GM12878 (cell line): ENCODE measurements around the gene HOXC12. TPM values are rescaled to one million over a fixed set of nuclear protein-coding genes. Genes with fewer than 3 reads are reported as not detected.

ENCODE experiments used
- ATAC-seq: fragments of 200-7000 bp; cut with Tn5 transposase; 3 replicates; pipeline ENCODE4 v1.9.1; 2020; ENCODE audit warnings: mild to moderate bottlenecking, moderate library complexity
- BruUV-seq: library from RNA; stranded (reverse); fragments of 400-500 nt; replicated peaks from 2 replicates; lab custom pipeline; 2021; lab: Mats Ljungman, UMichigan
- CTCF ChIA-PET: fragments of 300-600 bp; sonication (Branson Sonifier 250); formaldehyde crosslinking; extraction: SDS; loops from one replicate; lab custom pipeline; 2021; ENCODE audit warnings: inconsistent platforms; lab: Yijun Ruan, JAX
- POLR2A ChIA-PET: fragments of 350-600 bp; formaldehyde crosslinking; extraction: SDS; loops from one replicate; lab custom pipeline; 2021; ENCODE audit warnings: inconsistent platforms; lab: Charles Lee
- RAD21 ChIA-PET: fragments of 300-600 bp; sonication (Branson Sonifier 250); formaldehyde crosslinking; loops from one replicate; lab custom pipeline; 2023; ENCODE audit warnings: antibody characterized with exemption; ENCODE audit not compliant: unreplicated experiment; lab: Charles Lee
- SMC1A ChIA-PET: fragments of 300-600 bp; sonication (Branson Sonifier 250); formaldehyde crosslinking; loops from one replicate; lab custom pipeline; 2023; ENCODE audit not compliant: unreplicated experiment, uncharacterized antibody; lab: Charles Lee
- DNase-seq: peaks from one replicate; pipeline ENCODE4 v3.0.0-alpha.2; 2011; ENCODE audit warnings: low read depth, low spot score
- FAIRE-seq: peaks from 3 replicates; lab custom pipeline; 2011; peaks lifted over from hg19 to GRCh38; lab: Jason Lieb, UNC
- H2AFZ ChIP-seq: 2 replicates; pipeline ENCODE4 v1.6.0; 2011; ENCODE audit warnings: low read depth, low read length, control low read depth; ENCODE audit not compliant: control insufficient read depth
- H3K27ac ChIP-seq: 2 replicates; pipeline ENCODE4 v1.5.1; 2011; ENCODE audit warnings: control low read depth; ENCODE audit not compliant: control insufficient read depth, insufficient read depth
- H3K27me3 ChIP-seq, 2 experiments: replicated peaks in 1 of 2; 2 replicates each; pipeline versions ENCODE4 v1.6.0 to v1.6.1; 2011; ENCODE audit warnings: low read length in 1 of 2; ENCODE audit not compliant: control insufficient read depth in 2 of 2, insufficient read depth in 2 of 2
- H3K36me3 ChIP-seq, 2 experiments: 2 replicates each; pipeline ENCODE4 v1.5.1; 2011; ENCODE audit warnings: low read length in 1 of 2; ENCODE audit not compliant: control insufficient read depth in 2 of 2, insufficient read depth in 2 of 2
- H3K4me1 ChIP-seq: 2 replicates; pipeline ENCODE4 v1.6.1; 2011; ENCODE audit warnings: mild to moderate bottlenecking, low read length, moderate library complexity, mixed read lengths; ENCODE audit not compliant: control insufficient read depth, insufficient read depth
- H3K4me2 ChIP-seq: 2 replicates; pipeline ENCODE4 v1.6.0; 2011; ENCODE audit warnings: control low read depth; ENCODE audit not compliant: control insufficient read depth, insufficient read depth
- H3K4me3 ChIP-seq: fragments of 200-600 bp; sonication (generic); 2 replicates; pipeline ENCODE4 v1.5.1; 2016
- H3K79me2 ChIP-seq: 2 replicates; pipeline ENCODE4 v1.6.0; 2011; ENCODE audit warnings: low read length; ENCODE audit not compliant: control insufficient read depth, insufficient read depth
- H3K9ac ChIP-seq: 2 replicates; pipeline ENCODE4 v1.8.0; 2011; ENCODE audit warnings: low read length, control low read depth, mixed read lengths; ENCODE audit not compliant: control insufficient read depth, insufficient read depth
- H3K9me3 ChIP-seq: replicated peaks from 3 replicates; pipeline ENCODE4 v1.5.1; 2011; ENCODE audit warnings: mild to moderate bottlenecking, low read length; ENCODE audit not compliant: control insufficient read depth, insufficient read depth
- H4K20me1 ChIP-seq: 2 replicates; pipeline ENCODE4 v1.6.0; 2011; ENCODE audit not compliant: control insufficient read depth, insufficient read depth
- ATF2 ChIP-seq: IDR thresholded peaks from 2 replicates; pipeline ENCODE4 v1.6.1; 2012; ENCODE audit warnings: low read length, inconsistent platforms
- CUX1 ChIP-seq: IDR thresholded peaks from 2 replicates; pipeline ENCODE4 v1.6.1; 2012; ENCODE audit warnings: improper control_type of control experiment, low read depth, low read length; ENCODE audit not compliant: insufficient replicate concordance
- E2F4 ChIP-seq: IDR thresholded peaks from 2 replicates; pipeline ENCODE4 v1.6.1; 2012; ENCODE audit warnings: low read depth, low read length, improper control_type of control experiment
- MEF2A ChIP-seq: IDR thresholded peaks from 2 replicates; pipeline ENCODE4 v1.6.1; 2011; ENCODE audit warnings: low read depth, mild to moderate bottlenecking, low read length, moderate library complexity; ENCODE audit not compliant: insufficient read depth
- MYC ChIP-seq: IDR thresholded peaks from 2 replicates; pipeline ENCODE4 v1.6.1; 2011; ENCODE audit warnings: mild to moderate bottlenecking, low read length, moderate library complexity, inconsistent platforms; ENCODE audit not compliant: insufficient read depth, insufficient replicate concordance, insufficient read length, severe bottlenecking
- POLR2AphosphoS5 ChIP-seq: IDR thresholded peaks from 2 replicates; pipeline ENCODE4 v1.6.1; 2011; ENCODE audit warnings: mild to moderate bottlenecking, low read length, inconsistent platforms
- SKIL ChIP-seq: fragments of 450-650 bp; IDR thresholded peaks from 2 replicates; pipeline ENCODE4 v1.6.1; 2017; ENCODE audit warnings: mild to moderate bottlenecking, low read depth, inconsistent platforms; ENCODE audit not compliant: poor library complexity, severe bottlenecking
- TCF7 ChIP-seq: IDR thresholded peaks from 2 replicates; pipeline ENCODE4 v1.6.1; 2014; ENCODE audit warnings: antibody characterized with exemption, borderline replicate concordance
- WGBS: methylation state at CpG from one replicate; pipeline ENCODE4 v1.1.6; 2016; ENCODE audit warnings: low lambda C conversion rate; ENCODE audit not compliant: insufficient replicate concordance, insufficient coverage; ENCODE audit errors: missing lambda C conversion rate; 5-methylcytosine and 5-hydroxymethylcytosine counted together
- in situ Hi-C: fragments of 300-500 bp; cut with MboI; formaldehyde crosslinking; loops from 9 replicates; pipeline ENCODE4 v1.14.3; 2018; ENCODE audit warnings: mixed read lengths
- intact Hi-C: fragments of 100-400 bp; cut with micrococcal nuclease; formaldehyde crosslinking; loops from one replicate; pipeline ENCODE4 v1.14.2; 2022; ENCODE audit not compliant: unreplicated experiment
- polyA plus RNA-seq, 11 experiments: library from polyadenylated mRNA; depleted of rRNA in 4 of 11; unstranded in 6 of 11; stranded (reverse) in 5 of 11; fragments of >200 nt; fragmentation: Nextera tagmentation in 4 of 11; fragmentation: Illumina TruSeq in 1 of 11; extraction: Ambion mirVana in 4 of 11; extraction: Trizol in 1 of 11; gene quantifications; 1 replicate in 1 of 11; 2 replicates in 10 of 11; pipeline versions ENCODE4 v1.2.1 to v1.2.3, GENCODE V29; 2011 to 2016; ENCODE audit warnings: inconsistent platforms in 2 of 11, missing spikeins in 2 of 11, low read depth in 1 of 11
- total RNA-seq, 4 experiments: library from RNA; depleted of rRNA in 3 of 4; stranded (reverse); fragments of >200 nt in 3 of 4; fragmentation: Illumina TruSeq in 1 of 4; extraction: Trizol in 1 of 4; gene quantifications; 2 replicates each; pipeline versions ENCODE4 v1.2.1 to v1.2.3, GENCODE V29; 2013 to 2021

The HOXC12 gene
- total and polyA plus RNA-seq, 10 of the 15 experiments (the other 5 are each of a cell fraction or from before 2014, with no cell fraction given) = not detected

GRCh38 chr12:53971686-53972085 is 17.0 kb downstream of the HOXC12 start:
- Histone ChIP-seq H3K27ac (no peak overlapping the region), H3K9me3 (no peaks in the 10 kb centered on the region; the same call in 2 of the 3 replicates), H3K4me2 (no peak overlapping the region), H3K4me1 (no peaks in the 10 kb centered on the region; the same call in 1 of the 2 replicates), H3K36me3 (no peaks in the 10 kb centered on the region), H3K9ac (no peak overlapping the region), H3K27me3 (peaks cover 28 to 39% of the 10 kb centered on the region in 2 experiments), H3K4me3 (no peak overlapping the region), H3K79me2 (no peaks in the 10 kb centered on the region), H2AFZ (no peak overlapping the region), H4K20me1 (no peaks in the 10 kb centered on the region; the same call in 1 of the 2 replicates)
- WGBS = 48% methylated on average over 2 of the region's 2 CpGs
- TF ChIP-seq CUX1 (no peak), E2F4 (no peak), TCF7 (no peak), SKIL (no peak), MEF2A (no peak), ATF2 (no peak), MYC (no peak), POLR2AphosphoS5 (no peak)
- ChIA-PET SMC1A (no interaction called here), RAD21 (no interaction called here), CTCF (interaction anchor here (0.5 kb wide), 1 partner anchor 253 kb away, joined by 3 read pairs; no protein-coding TSS in a partner anchor), POLR2A (no interaction called here)
- DNase-seq (no peak), ATAC-seq (no peak), FAIRE-seq (no peak)
- BruUV-seq = no TSS peak
- in situ Hi-C loops = no loop called here
- intact Hi-C loops = no loop called here
